ENCODE measurements around the gene DPEP2.

DNA sequence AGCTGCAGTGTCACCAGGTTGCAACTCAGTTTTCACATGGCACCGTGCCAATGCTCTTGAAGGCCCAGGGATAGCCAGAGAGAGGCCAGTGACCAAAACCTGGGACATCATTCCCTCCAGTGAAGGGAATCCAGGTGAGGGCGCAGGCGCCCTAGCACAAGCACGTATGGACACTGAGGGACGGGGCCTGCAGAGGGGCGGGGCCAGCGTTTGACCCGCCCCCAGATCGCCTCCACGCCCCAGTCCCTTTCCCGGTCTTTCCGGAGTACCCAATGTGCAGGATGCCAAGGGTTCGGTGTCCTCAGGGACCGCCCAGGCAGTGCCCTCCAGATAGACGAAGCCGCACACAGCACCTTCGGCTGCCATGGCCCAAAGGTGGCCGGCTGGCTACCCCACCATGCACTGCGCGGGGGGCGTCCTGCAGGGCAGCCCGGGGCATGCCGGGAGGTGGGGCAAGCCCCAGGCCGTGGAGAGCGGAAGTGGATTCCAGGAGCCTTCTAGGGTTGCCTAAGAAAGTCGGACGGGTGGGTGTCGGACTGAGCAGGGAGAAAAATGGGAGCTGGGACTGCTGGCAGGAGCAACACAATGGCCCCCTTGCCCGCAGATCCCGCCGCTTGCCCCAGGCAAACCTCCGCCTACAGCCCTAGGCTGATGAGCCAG, 35.5 kb downstream of the DPEP2 start:
- TF ChIP-seq, protein P1, sequence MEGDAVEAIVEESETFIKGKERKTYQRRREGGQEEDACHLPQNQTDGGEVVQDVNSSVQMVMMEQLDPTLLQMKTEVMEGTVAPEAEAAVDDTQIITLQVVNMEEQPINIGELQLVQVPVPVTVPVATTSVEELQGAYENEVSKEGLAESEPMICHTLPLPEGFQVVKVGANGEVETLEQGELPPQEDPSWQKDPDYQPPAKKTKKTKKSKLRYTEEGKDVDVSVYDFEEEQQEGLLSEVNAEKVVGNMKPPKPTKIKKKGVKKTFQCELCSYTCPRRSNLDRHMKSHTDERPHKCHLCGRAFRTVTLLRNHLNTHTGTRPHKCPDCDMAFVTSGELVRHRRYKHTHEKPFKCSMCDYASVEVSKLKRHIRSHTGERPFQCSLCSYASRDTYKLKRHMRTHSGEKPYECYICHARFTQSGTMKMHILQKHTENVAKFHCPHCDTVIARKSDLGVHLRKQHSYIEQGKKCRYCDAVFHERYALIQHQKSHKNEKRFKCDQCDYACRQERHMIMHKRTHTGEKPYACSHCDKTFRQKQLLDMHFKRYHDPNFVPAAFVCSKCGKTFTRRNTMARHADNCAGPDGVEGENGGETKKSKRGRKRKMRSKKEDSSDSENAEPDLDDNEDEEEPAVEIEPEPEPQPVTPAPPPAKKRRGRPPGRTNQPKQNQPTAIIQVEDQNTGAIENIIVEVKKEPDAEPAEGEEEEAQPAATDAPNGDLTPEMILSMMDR (IDR thresholded peaks at IDR 0.05), result no peak
- no peak for TF ChIP-seq POLR2A (IDR thresholded peaks at IDR 0.05)
